Measurements from ENCODE around the gene PCSK5. TPM values are rescaled to one million over a fixed set of nuclear protein-coding genes. Genes with fewer than 3 reads are reported as not detected.
"Not testable (repeated sequence)": the region's sequence is repeated elsewhere in the genome, so short reads cannot be mapped to it uniquely, and the experiment has no call there.

The PCSK5 gene
- total RNA-seq, 2 donors from 2014 or later = 56.5 to 79.8 TPM

GRCh38 chr9:76338418-76338817 lies 447.9 kb downstream of the PCSK5 start:
- ATAC-seq (no peak), DNase-seq (no peak)
- intact Hi-C loops (cut with DNase I, micrococcal nuclease) = no loop called here

GRCh38 chr9:76341616-76342015 lies 451.1 kb downstream of the PCSK5 start:
- ATAC-seq (no peak), DNase-seq (no peak)
- intact Hi-C loops (cut with DNase I, micrococcal nuclease) = no loop called here

DNA sequence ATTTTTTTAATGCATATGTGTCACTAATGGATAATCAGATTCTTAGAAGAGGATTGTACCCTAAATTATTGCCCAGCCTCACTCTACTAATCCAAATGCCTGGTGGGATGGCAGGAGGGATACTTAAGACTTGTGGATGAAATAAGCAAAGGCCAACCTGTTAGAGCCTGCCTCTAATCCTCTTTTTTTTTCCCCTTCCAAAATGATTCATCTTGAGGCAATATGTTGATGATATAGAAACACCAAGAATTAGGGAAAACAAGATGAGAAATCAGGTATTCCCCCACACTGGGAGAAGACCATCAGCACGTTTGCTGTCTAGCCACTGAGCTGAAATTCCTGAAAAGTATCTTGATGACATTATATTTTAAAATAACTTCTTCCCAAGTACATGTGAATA lies 451.7 kb downstream of the PCSK5 start:
- no peak for ATAC-seq
- intact Hi-C loops (cut with DNase I, micrococcal nuclease) = no loop called here
- DNase-seq = no peak

DNA sequence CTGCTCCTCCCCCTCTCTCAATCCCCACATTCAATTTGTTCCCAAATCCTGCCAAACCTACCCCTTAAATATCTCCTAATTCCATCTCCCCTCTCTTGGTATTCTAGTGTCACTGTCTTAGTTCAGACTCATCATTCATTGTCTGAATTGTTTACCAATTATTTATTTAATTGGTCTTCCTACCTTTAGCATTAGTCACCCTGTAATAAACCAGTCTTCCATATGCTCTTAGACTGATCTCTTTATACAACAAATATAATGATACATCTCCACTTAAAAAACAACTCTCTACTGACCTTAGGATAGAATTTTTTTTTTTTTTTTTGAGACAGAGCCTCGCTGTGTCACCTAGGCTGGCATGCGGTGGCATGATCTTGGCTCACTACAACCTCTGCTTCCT lies 452.4 kb downstream of the PCSK5 start:
- ATAC-seq = peak; percentile 51
- intact Hi-C loops (cut with DNase I, micrococcal nuclease) = no loop called here

DNA sequence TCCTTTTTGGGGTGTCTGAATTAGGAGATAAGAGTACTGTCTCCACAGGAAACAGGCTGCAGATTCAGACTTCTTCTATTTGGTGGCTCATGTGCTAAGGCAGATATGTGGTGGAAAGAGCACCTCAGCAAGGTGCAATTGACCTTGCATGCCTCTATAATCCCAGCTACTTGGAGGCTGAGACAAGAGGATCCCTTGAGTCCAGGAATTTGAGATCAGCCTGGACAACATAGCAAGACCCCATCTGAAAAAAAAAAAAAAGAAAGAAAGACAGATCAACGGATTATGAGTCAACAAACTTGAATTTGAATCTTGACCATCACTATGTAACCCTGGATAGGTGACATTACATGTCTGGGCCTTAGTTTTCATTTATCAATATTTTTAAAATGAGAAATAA lies 459.4 kb downstream of the PCSK5 start:
- no peak for DNase-seq
- intact Hi-C loops (cut with DNase I, micrococcal nuclease) = no loop called here
- no peak for ATAC-seq

More for the DNA sequence above, 452.4 kb downstream of the PCSK5 start:
- no peak for DNase-seq

DNA sequence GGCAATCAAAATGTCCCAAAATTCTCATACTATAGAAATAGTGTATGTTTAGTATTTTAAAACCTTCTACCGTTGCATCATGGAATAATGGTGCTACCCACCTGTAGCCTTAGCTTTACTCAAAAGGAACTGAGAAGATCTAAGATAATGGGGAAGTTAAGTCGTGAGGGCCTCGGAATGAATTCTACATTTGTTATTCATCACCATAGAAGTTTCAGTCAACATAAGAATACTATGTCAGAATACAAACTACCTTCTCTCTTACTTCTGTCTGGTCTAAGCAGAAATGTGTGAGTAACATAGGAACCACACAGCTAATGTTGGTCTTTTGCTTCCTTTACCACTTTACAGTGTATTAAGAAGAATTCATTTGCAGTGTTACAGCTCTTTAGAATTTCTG lies 460.5 kb downstream of the PCSK5 start:
- intact Hi-C loops (cut with DNase I, micrococcal nuclease) = no loop called here
- no peak for ATAC-seq
- DNase-seq = no peak

DNA sequence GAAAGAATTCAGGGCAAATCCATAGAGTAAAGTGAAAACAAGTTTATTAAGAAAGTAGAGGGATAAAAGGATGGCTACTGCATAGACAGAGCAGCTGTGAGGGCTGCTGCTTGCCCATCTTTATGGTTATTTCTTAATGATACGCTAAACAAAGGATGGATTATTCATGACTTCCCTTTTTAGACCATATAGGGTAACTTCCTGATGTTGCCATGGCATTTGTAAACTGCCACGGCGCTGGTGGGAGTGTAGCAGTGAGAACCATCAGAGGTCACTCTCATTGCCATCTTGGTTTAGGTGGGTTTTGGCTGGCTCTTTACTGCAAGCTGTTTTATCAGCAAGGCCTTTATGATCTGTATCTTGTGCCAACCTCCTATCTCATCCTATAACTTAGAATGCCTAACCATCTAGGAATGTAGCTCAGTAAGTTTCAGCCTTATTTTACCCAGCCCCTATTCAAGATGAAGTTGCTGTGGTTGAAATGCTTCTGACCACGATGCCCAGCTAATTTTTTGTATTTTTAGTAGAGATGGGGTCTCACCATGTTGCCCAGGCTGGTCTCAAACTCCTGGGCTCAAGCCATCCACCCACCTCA lies 461.6 kb downstream of the PCSK5 start:
- ATAC-seq (no peak), DNase-seq (no peak)
- intact Hi-C loops (cut with DNase I, micrococcal nuclease) = no loop called here

DNA sequence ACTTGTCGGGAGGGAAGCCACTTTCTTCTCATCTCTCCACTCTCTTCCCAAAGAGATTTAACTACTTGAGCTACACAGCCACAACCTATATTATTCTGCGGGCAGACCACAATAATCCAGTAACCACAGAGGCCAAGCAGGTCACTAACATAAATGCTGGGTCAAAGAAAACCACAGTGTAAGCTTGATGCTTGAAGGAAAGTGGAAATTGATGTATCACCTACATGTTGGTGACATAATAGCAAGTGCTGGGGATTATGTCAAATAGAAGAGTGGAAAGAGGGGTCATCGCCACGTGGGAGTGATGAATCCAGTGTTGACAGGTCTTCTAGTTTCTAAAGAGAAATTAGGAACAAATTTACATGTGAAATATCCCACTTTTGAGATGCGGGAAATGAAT lies 462.8 kb downstream of the PCSK5 start:
- intact Hi-C loops (cut with DNase I, micrococcal nuclease) = no loop called here
- DNase-seq (no peak), ATAC-seq (no peak)

- DNase-seq (no peak), ATAC-seq (no peak)
- intact Hi-C loops (cut with DNase I, micrococcal nuclease) = no loop called here
Observed at GRCh38 chr9:76354221-76354620, 463.7 kb downstream of the PCSK5 start.

- intact Hi-C loops (cut with DNase I, micrococcal nuclease) = no loop called here
- DNase-seq (no peak), ATAC-seq (no peak)
Observed at GRCh38 chr9:76355886-76356285, 465.4 kb downstream of the PCSK5 start.

DNA sequence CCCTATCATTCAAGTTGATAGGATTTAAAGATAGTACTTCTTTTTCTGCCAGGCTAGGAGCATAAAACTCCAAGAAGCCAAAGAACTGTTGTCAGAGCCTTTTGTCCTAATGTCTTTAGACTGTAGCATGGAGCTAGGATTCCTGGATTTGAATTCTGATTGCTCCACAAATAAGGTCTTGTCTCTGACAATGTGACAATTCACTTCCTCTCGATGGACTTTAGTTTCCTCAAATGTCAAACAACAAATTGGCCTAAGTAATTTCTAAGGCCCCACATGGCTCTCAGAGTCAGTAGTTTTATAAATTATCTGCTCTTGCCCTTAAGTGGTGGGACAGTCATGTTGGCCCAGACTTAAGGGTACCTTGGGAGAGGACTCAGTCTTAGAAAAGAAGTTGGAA lies 467.1 kb downstream of the PCSK5 start:
- intact Hi-C loops (cut with DNase I, micrococcal nuclease) = no loop called here
- DNase-seq (no peak), ATAC-seq (no peak)

DNA sequence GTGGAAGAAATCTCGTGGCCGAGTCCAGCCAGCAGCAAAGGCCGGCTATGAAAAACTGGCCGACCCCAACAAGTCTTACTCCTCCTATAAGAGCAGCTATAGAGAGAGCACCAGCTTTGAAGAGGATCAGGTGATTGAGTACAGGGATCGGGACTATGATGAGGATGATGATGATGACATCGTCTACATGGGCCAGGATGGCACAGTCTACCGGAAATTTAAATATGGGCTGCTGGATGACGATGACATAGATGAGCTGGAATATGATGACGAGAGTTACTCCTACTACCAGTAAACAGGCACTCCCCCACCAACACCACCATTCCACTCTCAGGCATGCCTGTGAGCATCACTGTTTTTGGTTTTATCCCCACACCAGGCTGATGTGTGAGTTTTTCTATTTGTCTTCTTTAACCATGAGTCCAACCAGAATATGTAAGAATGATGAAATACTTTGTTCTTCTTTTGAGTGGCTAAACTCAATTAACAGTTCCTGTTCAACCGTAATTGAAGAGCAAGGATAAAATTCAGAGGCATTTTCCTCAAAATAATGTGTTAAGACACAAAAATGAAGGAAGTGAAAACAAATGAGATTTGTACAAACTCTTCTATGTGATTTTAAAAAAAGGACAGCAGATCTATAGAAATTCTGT lies 468.3 kb downstream of the PCSK5 start:
- DNase-seq (no peak), ATAC-seq (no peak)
- intact Hi-C loops (cut with DNase I, micrococcal nuclease) = no loop called here

DNA sequence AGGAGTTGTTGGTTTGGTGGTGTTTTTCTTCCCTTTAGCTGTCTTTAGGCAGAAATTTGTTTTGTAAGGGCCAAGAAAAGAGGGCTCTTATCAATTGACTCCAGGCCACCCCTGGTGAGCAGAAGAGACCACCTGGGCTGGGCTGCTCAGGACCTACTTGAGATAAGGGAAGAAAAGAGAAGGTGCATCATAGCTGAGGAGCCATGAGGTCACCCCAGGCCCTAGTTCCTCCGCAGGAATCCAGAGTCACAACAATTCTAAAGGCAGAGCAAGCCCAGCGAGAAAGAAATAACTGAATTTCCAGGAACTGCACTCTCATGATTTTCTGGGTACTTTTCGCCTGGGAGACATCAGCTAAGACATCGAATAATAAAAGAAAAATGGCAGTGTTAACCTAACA lies 468.9 kb downstream of the PCSK5 start:
- no peak for ATAC-seq

GRCh38 chr9:76359766-76360165 lies 469.3 kb downstream of the PCSK5 start:
- DNase-seq (no peak), ATAC-seq (no peak)
- intact Hi-C loops (cut with DNase I, micrococcal nuclease) = no loop called here

More for the DNA sequence above, 468.9 kb downstream of the PCSK5 start:
- intact Hi-C loops (cut with DNase I, micrococcal nuclease) = no loop called here
- DNase-seq = no peak

- intact Hi-C loops (cut with DNase I, micrococcal nuclease) = not testable (repeated sequence)
- ATAC-seq = peak; percentile 54
- DNase-seq = peak in 1 of 2 donors; percentile 44
Observed at GRCh38 chr9:76362332-76363031, 472.0 kb downstream of the PCSK5 start.

- ATAC-seq (peak; percentile 17), DNase-seq (no peak)
- intact Hi-C loops (cut with DNase I, micrococcal nuclease) = no loop called here
Observed at GRCh38 chr9:76363032-76363395, 472.5 kb downstream of the PCSK5 start.

DNA sequence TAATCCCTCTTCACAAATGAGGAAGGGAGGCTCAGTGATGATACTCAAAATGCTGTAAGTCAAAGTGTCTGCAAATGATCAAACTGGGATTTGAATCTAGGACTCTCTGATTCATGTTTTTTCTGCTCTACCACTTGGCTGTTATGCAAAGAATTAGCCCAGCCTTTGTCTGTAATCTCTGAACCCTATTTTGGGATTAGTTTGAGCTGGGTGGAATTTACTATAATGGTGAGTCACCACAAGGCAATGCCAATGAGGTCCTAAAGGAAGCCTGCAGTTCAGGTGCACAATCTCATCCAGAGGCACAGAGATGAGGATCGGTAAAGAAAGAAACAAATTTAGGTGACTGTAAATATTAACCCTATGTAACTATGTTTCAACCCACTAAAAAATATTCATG lies 474.6 kb downstream of the PCSK5 start:
- ATAC-seq (peak; percentile 53), DNase-seq (no peak)
- intact Hi-C loops (cut with DNase I, micrococcal nuclease) = no loop called here

DNA sequence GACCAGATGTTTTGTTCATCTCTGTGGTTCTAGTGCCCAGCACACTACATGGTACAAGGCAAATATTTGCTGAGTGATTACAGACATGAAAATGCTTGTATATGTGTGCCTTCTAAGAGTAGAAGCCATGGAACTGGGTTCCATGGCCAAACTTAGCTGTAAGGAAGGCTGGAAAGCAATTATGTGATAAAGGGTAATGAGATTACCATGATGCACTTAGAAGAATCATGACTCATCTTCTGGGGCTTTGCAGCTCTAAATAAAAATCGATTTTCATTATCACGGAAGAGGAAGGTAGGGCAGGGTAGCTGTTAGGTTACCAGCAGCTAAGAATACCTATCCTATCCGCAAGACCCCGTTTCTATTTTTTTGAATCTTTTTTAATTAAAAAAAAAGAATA lies 475.8 kb downstream of the PCSK5 start:
- peak; percentile 51 for ATAC-seq
- intact Hi-C loops (cut with DNase I, micrococcal nuclease) = no loop called here
- DNase-seq = no peak

- DNase-seq = peak; percentile 38 to 48
- intact Hi-C loops (cut with DNase I, micrococcal nuclease) = no loop called here
- ATAC-seq = peak; percentile 6
Observed at GRCh38 chr9:76369583-76369982, 479.1 kb downstream of the PCSK5 start.

GRCh38 chr9:76370396-76371023 lies 480.0 kb downstream of the PCSK5 start:
- no peak for DNase-seq

More at GRCh38 chr9:76370396-76371023, 480.0 kb downstream of the PCSK5 start:
- ATAC-seq = no peak
- intact Hi-C loops (cut with DNase I, micrococcal nuclease) = no loop called here

All from left colon (tissue), 2 donors.